ENCODE measurements around the gene PTPRU. TPM values are rescaled to one million over a fixed set of nuclear protein-coding genes. Genes with fewer than 3 reads are reported as not detected.

The PTPRU gene
- total RNA-seq, 2 experiments from 2014 or later = 0.16 to 0.56 TPM

- no peaks in the 10 kb centered on the region for H3K4me1 Mint-ChIP-seq (ENCODE audit: low read depth)
- no peak overlapping the region for H3K27ac Mint-ChIP-seq
- H3K4me3 Mint-ChIP-seq = no peak overlapping the region
- no peaks in the 10 kb centered on the region for H3K36me3 ChIP-seq (ENCODE audit: insufficient read depth, low read length)
- H3K9me3 ChIP-seq (ENCODE audit: control insufficient read depth in 1 of 2, insufficient read depth in 1 of 2, low read length in 2 of 2) = no peaks in the 10 kb centered on the region
- ChIA-PET CTCF (interaction anchor here (1.1 kb wide), 1 partner anchor 55 kb away, joined by 3 read pairs; the partner anchor contains the start of gene PTPRU), POLR2A (no interaction called here)
- TF ChIP-seq CTCF (IDR thresholded peaks at IDR 0.05) = no peak
- H3K27me3 ChIP-seq (ENCODE audit: control insufficient read depth in 1 of 2, insufficient read depth in 2 of 2, low read length in 2 of 2) = no peaks in the 10 kb centered on the region
- intact Hi-C loops (cut with DNase I, micrococcal nuclease) = no loop called here
- H3K4me3 ChIP-seq (ENCODE audit: low read length) = no peak overlapping the region
- no peaks in the 10 kb centered on the region for H3K9me3 Mint-ChIP-seq
- H3K27ac ChIP-seq (ENCODE audit: low read depth in 1 of 2, low read length in 2 of 2) = no peak overlapping the region
- ATAC-seq (ENCODE audit: poor library complexity) (no peak), DNase-seq (no peak)
- no peaks in the 10 kb centered on the region for H3K36me3 Mint-ChIP-seq (ENCODE audit: low read depth)
- H3K27me3 Mint-ChIP-seq = peaks cover 4% of the 10 kb centered on the region
- H3K4me1 ChIP-seq (ENCODE audit: insufficient read depth, low read length) = no peaks in the 10 kb centered on the region
Measured at GRCh38 chr1:29291756-29292155, 55.4 kb downstream of the PTPRU start.

DNA sequence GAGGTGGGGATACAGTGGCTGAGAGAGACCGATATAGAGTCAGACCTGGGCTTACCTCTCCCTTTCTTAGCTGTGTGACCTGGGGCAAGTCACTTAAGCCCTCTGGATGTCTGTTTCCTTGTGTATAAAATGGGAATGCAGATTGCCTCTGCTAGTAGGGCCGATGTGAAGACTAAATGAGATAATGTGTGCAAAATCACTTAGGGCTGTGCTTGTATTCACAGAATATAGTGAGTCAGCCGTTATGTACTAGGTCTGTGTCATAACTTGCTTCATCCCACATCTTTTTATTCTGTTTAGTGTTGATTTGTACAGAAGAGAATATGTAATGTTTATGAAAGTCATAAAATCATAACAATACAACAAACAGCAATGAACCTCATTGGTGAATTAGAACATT is 56.0 kb downstream of the PTPRU start:
- Histone ChIP-seq H3K36me3 (ENCODE audit: insufficient read depth, low read length) (no peaks in the 10 kb centered on the region), H3K4me1 (ENCODE audit: insufficient read depth, low read length) (no peaks in the 10 kb centered on the region), H3K9me3 (ENCODE audit: control insufficient read depth in 1 of 2, insufficient read depth in 1 of 2, low read length in 2 of 2) (no peaks in the 10 kb centered on the region), H3K27me3 (ENCODE audit: control insufficient read depth in 1 of 2, insufficient read depth in 2 of 2, low read length in 2 of 2) (peaks cover 0 to 3% of the 10 kb centered on the region in 2 experiments), H3K4me3 (ENCODE audit: low read length) (no peak overlapping the region), H3K27ac (ENCODE audit: low read depth in 1 of 2, low read length in 2 of 2) (no peak overlapping the region)
- H3K27me3 Mint-ChIP-seq = peaks cover 5% of the 10 kb centered on the region
- no peaks in the 10 kb centered on the region for H3K4me1 Mint-ChIP-seq (ENCODE audit: low read depth)
- DNase-seq (no peak), ATAC-seq (ENCODE audit: poor library complexity) (no peak)
- intact Hi-C loops (cut with DNase I, micrococcal nuclease) = no loop called here
- ChIA-PET POLR2A (no interaction called here), CTCF (interaction anchor here (1.1 kb wide), 1 partner anchor 56 kb away, joined by 3 read pairs; the partner anchor contains the start of gene PTPRU)
- H3K4me3 Mint-ChIP-seq = no peak overlapping the region
- H3K9me3 Mint-ChIP-seq = no peaks in the 10 kb centered on the region
- TF ChIP-seq CTCF (IDR thresholded peaks at IDR 0.05) = no peak
- no peak overlapping the region for H3K27ac Mint-ChIP-seq
- H3K36me3 Mint-ChIP-seq (ENCODE audit: low read depth) = no peaks in the 10 kb centered on the region

DNA sequence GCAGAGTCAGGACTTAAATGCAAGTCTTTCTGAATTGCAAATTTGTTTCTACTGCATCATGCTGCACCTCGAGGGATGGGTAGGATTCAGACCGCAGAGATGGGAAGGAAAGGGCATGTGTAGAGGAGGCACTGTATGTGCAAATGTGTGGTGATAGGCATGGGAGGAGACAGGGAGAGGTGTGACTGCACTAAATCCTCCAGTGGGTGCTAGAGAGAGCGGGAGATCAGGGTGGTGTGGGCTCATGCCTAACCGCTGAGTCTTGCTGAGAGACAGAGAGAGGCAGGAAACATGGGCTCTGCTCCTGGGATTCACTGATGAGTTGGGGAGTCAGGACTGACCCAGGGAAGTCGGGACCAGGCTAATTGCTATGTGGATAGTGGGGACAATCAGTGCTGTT is 61.1 kb downstream of the PTPRU start:
- Histone ChIP-seq H3K36me3 (ENCODE audit: insufficient read depth, low read length) (no peaks in the 10 kb centered on the region), H3K27ac (ENCODE audit: low read depth in 1 of 2, low read length in 2 of 2) (no peak overlapping the region), H3K4me3 (ENCODE audit: low read length) (no peak overlapping the region), H3K27me3 (ENCODE audit: control insufficient read depth in 1 of 2, insufficient read depth in 2 of 2, low read length in 2 of 2) (peaks cover 3 to 9% of the 10 kb centered on the region in 2 experiments), H3K9me3 (ENCODE audit: control insufficient read depth in 1 of 2, insufficient read depth in 1 of 2, low read length in 2 of 2) (no peaks in the 10 kb centered on the region), H3K4me1 (ENCODE audit: insufficient read depth, low read length) (no peaks in the 10 kb centered on the region)
- TF ChIP-seq CTCF (IDR thresholded peaks at IDR 0.05) = no peak
- intact Hi-C loops (cut with DNase I, micrococcal nuclease) = no loop called here
- no peak overlapping the region for H3K4me3 Mint-ChIP-seq
- H3K9me3 Mint-ChIP-seq = no peaks in the 10 kb centered on the region
- no peaks in the 10 kb centered on the region for H3K36me3 Mint-ChIP-seq (ENCODE audit: low read depth)
- no peak for DNase-seq
- no peak overlapping the region for H3K27ac Mint-ChIP-seq
- CTCF ChIA-PET = no interaction called here
- ATAC-seq (ENCODE audit: poor library complexity) = no peak
- H3K27me3 Mint-ChIP-seq = peaks cover 17% of the 10 kb centered on the region
- POLR2A ChIA-PET = no interaction called here
- no peaks in the 10 kb centered on the region for H3K4me1 Mint-ChIP-seq (ENCODE audit: low read depth)

Measured in CD4-positive, alpha-beta T cell (primary cell).